GM19351 (cell line): Measurements from ENCODE around the gene PRKCD.

Experiments
- ATAC-seq: cut with Tn5 transposase; IDR thresholded peaks from one replicate; pipeline ENCODE4 v1.9.1; 2021; ENCODE audit warnings: mild to moderate bottlenecking, moderate library complexity; ENCODE audit not compliant: unreplicated experiment

Gene PRKCD

GRCh38 chr3:53230789-53231188 is 69.8 kb downstream of the PRKCD start:
- ATAC-seq: no peak

- no peak for ATAC-seq
Measured at GRCh38 chr3:53231532-53232511, 70.8 kb downstream of the PRKCD start.

- ATAC-seq: no peak
Measured at GRCh38 chr3:53232641-53233377, 71.8 kb downstream of the PRKCD start.

- ATAC-seq: no peak
Measured at GRCh38 chr3:53234130-53234840, 73.3 kb downstream of the PRKCD start.

- ATAC-seq: no peak
Measured at GRCh38 chr3:53234841-53235232, 73.8 kb downstream of the PRKCD start.

GRCh38 chr3:53235545-53235944 is 74.5 kb downstream of the PRKCD start:
- no peak for ATAC-seq

- no peak for ATAC-seq
Measured at GRCh38 chr3:53236112-53236841, 75.3 kb downstream of the PRKCD start.

GRCh38 chr3:53238051-53238850 is 77.2 kb downstream of the PRKCD start:
- ATAC-seq: no peak

- ATAC-seq: no peak
Measured at GRCh38 chr3:53238886-53239285, 77.9 kb downstream of the PRKCD start.

GRCh38 chr3:53239800-53240199 is 78.8 kb downstream of the PRKCD start:
- no peak for ATAC-seq

- ATAC-seq: no peak
Measured at GRCh38 chr3:53240989-53241972, 80.3 kb downstream of the PRKCD start.

- ATAC-seq: no peak
Measured at GRCh38 chr3:53242155-53242554, 81.1 kb downstream of the PRKCD start.
